Limb (tissue), 2 donors: Measurements from ENCODE around the gene HEBP1.

Experiments
- DNase-seq, 2 donors: peaks; one replicate each; pipeline ENCODE4 v3.0.0-alpha.2; 2016; ENCODE audit errors: extremely low spot score in 2 of 2

Gene HEBP1

GRCh38 chr12:12990700-12991468 lies 9.2 kb downstream of the HEBP1 start:
- DNase-seq, result no peak

DNA sequence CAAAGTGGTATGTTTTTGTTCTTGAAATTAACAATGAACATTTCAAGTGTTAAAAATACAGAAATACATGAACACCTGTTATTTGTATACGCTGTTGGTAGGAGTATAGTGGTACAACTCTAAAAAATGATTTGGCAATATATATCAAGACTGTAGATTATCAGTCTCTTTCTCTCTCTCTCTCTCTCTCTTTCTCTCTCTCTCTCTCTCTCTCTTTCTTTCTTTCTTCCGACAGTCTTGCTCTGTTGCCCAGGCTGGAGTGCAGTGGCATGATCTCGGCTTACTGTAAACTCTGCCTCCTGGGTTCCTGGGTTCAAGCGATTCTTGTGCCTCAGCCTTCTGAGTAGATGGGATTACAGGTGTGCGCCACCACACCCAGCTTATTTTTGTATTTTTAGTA lies 12.6 kb downstream of the HEBP1 start:
- DNase-seq, result no peak

GRCh38 chr12:12986775-12987331 lies 13.2 kb downstream of the HEBP1 start:
- DNase-seq, result no peak

DNA sequence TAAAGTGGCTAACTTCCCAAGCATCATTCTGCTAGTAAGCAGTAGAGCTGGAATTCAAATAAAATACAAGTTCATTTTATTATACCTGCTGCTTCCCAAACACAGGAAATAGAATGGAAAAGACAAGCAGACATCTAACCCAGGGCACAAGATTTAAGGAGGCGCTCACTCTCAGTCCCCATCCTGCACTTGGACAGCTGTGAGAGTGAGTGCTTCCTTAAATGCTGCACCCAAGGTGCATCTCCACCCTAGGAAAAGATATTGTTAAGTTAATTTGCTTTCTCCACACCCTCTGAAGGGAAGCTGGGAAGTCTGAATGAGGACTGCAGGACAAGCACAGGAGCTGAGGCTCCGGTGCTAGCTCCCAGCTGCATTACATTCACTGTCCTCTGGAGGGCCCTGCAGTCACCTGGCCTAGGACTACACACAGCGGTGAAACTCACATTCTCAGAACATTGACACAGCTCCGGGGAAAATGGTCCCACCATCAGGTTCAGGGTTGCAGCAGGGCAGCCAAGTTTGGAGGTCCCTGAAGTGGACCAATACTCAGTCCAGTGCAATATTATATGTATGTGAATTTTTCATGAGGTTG lies 14.2 kb downstream of the HEBP1 start:
- DNase-seq, result no peak

DNA sequence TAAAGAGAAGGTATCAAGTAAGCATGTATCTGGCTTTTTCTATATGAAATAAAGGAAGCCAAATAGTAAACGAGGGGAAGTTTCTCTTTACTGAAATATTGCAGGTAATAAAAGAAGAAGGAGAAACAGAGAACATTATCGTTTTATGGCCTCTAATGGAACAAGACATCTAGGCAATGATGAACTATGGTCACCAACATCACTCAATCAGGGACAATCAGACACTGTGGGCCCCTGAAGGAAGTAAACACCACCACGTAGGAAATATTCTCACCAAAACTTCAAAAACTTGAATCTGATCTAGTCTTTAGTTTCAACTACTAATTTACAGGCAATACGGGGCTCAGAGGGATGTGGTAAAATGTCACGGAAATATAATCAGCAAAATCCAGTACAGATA lies 15.9 kb downstream of the HEBP1 start:
- no peak for DNase-seq

DNA sequence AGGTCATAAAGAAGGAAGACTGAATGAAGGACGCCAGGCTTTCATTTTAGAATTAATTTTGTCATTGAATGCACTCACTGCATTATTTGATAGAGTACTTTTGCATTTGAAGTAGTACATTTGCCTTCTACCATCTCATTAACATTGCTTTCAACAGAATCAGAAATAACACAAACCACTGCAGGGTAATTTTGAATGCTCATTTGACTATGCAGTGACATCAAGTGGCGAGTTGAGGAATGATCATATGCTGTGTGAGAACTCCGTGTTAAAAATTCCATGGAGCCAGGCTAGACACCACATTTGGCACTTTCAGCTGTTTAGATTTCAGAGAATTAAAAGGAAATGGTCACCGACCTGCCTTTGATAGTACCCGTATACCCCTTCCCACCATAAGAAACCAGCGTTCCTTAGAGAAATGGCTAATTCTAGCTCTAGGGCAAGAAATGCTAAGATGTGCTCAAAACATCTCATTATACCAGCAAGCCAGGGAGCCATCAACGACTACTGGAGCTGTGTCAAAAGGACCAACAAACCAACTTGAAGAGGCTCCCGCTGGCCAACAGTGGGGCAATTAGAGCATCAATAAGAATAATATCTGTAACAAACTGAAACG lies 16.5 kb downstream of the HEBP1 start:
- DNase-seq, result peak in 1 of 2 donors; percentile 53

DNA sequence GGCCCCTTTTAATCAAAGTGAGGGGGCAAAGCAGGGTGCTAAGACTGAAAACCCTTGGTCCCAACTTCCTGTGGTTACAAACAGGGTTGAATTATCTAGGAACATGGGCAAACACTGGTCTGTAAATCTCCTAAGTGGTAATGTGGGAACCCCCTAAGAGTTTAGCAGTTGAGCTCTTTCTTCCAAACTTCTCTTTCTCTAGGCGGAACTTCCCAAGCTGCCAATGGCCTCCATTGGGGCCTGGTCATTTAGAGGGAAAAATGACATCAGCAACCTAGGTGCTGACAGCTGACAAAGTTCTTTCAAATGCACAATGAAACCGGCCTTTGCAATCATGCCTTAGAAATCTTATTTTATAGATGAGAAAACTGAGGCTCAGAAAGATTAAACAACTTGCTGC lies 17.7 kb downstream of the HEBP1 start:
- no peak for DNase-seq

DNA sequence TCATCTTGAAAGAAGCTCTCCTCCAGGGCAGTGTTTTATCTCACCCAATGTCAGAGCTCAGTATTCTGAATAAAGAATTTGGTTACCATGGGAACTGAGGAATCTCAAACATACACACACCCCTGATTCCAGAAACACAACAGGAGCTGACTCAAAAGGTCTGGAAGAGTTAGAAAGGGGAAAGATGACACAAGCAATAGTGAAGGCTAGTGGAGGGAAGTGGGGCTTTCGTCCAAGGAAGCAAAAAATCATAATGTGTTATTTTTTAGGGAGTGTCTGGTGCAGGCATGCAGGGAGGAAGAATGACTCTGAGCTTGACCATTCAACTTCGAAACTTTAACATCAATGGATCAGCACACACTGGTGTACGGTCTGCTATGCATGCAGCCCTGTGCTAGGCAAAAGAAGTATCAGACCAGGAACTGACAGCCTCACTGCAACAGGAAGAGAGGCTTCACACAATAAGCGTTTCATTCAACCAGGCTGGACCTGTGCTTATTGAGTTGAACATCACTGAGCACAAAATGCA lies 20.3 kb downstream of the HEBP1 start:
- DNase-seq, result peak in 1 of 2 donors; percentile 69

- DNase-seq, result no peak
These were observed 20.9 kb downstream of the HEBP1 start for GRCh38 chr12:12979126-12979525.

GRCh38 chr12:12977231-12977630 lies 22.8 kb downstream of the HEBP1 start:
- no peak for DNase-seq

GRCh38 chr12:12976366-12976765 lies 23.7 kb downstream of the HEBP1 start:
- DNase-seq, result no peak

- no peak for DNase-seq
These were observed 24.6 kb downstream of the HEBP1 start for GRCh38 chr12:12975322-12976077.

GRCh38 chr12:12974211-12974610 lies 25.9 kb downstream of the HEBP1 start:
- no peak for DNase-seq

DNA sequence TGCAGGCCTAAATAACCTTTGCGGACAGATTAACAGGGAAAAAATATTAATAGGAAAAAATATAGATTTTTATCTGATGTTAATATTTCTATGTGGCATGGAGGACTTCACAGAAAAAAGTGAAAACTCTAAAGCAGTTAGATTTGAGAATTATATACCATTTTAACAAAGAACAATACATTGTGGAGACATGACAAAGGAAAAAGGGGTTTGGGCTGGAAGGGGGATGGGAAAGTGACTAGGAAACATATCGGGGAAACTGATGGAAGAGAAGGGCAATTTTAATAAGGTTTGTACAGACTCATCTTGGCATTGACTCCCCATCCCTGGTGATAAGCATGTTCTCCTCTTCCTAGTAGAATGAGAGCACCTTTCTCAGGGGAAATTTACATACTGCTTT lies 27.0 kb downstream of the HEBP1 start:
- DNase-seq, result no peak

DNA sequence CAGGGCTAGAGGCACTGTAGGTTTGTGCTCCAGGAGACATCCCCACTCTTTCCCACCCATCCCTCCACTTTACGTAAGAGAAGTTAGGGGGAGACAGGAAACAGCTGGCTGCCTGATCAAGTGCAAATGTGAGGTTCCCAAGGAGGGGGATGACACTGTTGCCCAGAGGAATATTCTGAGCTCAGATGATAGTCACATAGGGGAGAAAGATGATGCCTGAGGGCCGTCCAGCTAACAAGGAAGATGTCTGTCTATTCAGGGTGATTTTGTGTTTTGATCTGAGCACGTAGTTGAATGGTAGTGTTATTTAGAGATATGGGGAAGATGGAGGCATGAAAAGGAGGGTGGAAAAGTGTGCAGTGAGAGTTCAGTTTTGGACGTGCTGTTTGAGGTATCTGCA lies 34.2 kb downstream of the HEBP1 start:
- DNase-seq, result no peak

DNA sequence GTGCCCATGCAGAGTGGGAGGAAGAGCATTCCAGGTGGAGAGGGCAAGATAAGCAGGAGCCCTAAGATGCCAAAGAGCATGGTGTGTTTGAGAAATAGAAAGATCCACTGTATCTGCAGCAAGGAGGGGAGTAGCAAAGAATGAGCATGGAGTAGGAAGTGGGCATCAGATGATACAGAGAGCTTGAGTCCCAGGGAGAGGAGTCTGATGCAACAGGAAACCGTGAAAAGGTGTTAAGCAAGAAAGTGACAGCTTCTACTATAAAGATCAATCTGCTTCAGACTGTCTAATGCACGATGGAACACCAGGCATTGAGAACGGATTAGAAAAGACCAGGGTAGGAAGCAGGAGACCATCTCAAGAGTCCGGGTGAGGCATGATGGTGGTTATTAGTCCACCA lies 35.8 kb downstream of the HEBP1 start:
- no peak for DNase-seq

GRCh38 chr12:12960639-12961209 lies 39.3 kb downstream of the HEBP1 start:
- peak in 1 of 2 donors; percentile 26 for DNase-seq

DNA sequence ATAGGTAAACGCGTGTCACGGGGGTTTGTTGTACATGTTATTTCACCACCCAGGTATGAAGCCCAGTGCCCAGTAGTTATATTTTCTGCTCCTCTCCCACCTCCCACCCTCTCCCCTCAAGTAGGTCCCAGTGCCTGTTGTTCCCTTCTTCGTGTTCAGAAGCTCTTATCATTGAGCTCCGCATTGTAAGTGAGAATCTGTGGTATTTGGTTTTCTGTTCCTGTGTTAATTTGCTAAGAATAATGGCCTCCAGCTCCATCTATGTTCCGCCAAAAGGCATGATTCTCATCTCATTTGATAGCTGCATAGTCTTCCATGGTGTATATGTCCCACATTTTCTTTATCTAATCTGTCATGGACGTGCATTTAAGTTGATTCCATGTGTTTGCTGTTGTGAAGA lies 41.2 kb downstream of the HEBP1 start:
- no peak for DNase-seq

DNA sequence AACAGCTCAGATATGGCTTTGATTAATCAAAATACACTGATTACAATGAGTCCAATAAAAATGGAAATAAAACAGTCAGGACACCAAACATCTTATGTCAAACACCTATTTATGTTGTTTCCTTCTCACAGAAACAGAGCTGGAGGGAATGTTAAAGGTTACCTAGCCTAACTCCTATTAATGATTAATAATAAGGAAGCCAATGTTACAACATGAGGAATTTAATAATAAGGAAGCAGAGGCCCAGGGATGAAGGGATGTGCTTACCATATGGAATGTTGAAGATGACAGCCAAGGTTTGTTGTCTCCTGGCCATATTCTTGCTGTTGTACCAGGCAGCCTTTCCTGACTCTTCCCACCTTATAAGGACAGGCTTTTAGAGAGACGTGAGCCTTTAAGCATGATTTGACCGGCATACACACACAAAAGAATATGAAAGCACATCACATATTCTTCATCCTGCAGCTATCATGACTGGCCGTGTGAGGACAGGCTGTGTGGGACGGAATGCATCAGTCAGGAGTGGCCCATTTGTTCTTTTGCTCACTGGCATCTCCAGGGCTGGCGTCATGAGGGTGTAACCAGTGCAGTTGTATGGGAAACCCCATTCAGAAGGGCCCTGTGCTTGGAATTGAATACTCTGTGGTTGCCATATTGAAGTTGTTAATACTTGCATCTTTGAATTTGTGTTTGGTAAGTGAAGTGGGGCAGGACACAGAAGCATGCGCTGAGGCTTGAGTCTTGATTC lies 45.0 kb downstream of the HEBP1 start:
- no peak for DNase-seq

DNA sequence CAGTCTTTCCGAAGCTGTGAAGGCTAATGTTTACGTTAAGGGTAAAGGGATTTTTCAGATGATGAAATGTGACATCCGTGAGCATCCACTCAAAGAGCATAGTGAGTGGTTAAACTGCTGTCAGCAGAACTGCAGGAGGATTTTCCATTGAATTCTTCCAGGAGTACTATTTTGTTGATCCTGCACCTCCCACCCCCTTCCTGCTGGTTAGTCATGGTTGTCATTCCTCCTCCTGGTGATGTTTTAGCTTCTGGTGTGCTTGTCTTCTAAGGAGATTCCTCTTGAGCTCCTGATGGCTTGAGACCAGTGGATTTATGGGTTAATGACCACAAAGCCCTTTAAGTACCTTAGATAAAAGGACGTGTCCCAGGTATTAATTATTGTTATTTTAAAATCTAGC lies 45.7 kb downstream of the HEBP1 start:
- DNase-seq, result no peak

GRCh38 chr12:12952036-12952435 lies 48.0 kb downstream of the HEBP1 start, which contains the start of gene GPRC5D:
TSS of gene GPRC5D (minus strand) at chr12:12952170. CDS start at chr12:12950384, 1,786 bp downstream.
- no peak for DNase-seq
